SU-DHL-6 (cell line): ENCODE data around the gene CWH43.
"Not testable (repeated sequence)": the region's sequence is repeated elsewhere in the genome, so short reads cannot be mapped to it uniquely, and the experiment has no call there.

ENCODE experiments used
- H2AFZ ChIP-seq: fragments of 200-600 bp; sonication (generic); 2 replicates; pipeline ENCODE4 v1.6.1; 2014; ENCODE audit warnings: low read depth, mild to moderate bottlenecking, moderate library complexity, mixed read lengths, antibody characterized with exemption, low read length; ENCODE audit not compliant: severe bottlenecking
- H3F3A ChIP-seq: fragments of 200-600 bp; shearing (Covaris generic); 2 replicates; pipeline ENCODE4 v1.6.0; 2016; ENCODE audit warnings: antibody characterized with exemption, mild to moderate bottlenecking; ENCODE audit not compliant: insufficient read depth
- H3K27ac ChIP-seq: fragments of 200-600 bp; sonication (generic); 2 replicates; pipeline ENCODE4 v1.5.1; 2016; ENCODE audit warnings: low read depth, mild to moderate bottlenecking, low read length, moderate library complexity, mixed read lengths
- H3K27me3 ChIP-seq: fragments of 200-600 bp; sonication (generic), shearing (Covaris generic); 2 replicates; pipeline ENCODE4 v1.6.0; 2014; ENCODE audit warnings: mild to moderate bottlenecking, low read length
- H3K36me3 ChIP-seq: fragments of 200-600 bp; sonication (generic); 2 replicates; pipeline ENCODE4 v1.6.1; 2014; ENCODE audit warnings: mild to moderate bottlenecking, low read length, mixed read lengths
- H3K4me2 ChIP-seq: fragments of 300-600, 200-600 bp; shearing (Covaris generic), sonication (generic); 2 replicates; pipeline ENCODE4 v1.6.0; 2014; ENCODE audit warnings: low read length, low read depth, mild to moderate bottlenecking; ENCODE audit not compliant: poor library complexity, severe bottlenecking
- H3K4me3 ChIP-seq: fragments of 200-600 bp; sonication (generic); 2 replicates; pipeline ENCODE4 v1.5.1; 2014; ENCODE audit warnings: antibody characterized with exemption, low read length, mild to moderate bottlenecking, mixed read lengths; ENCODE audit not compliant: insufficient read depth, poor library complexity, severe bottlenecking
- H3K79me2 ChIP-seq: fragments of 200-600 bp; sonication (generic); 2 replicates; pipeline ENCODE4 v1.6.1; 2014; ENCODE audit warnings: mild to moderate bottlenecking, low read length, moderate library complexity; ENCODE audit not compliant: insufficient read depth
- H3K9ac ChIP-seq: fragments of 200-600 bp; sonication (generic); 2 replicates; pipeline ENCODE4 v1.7.0; 2014; ENCODE audit warnings: mild to moderate bottlenecking, low read length
- H3K9me2 ChIP-seq: fragments of 200-600 bp; sonication (generic); replicated peaks from 2 replicates; pipeline ENCODE4 v1.6.1; 2014; ENCODE audit warnings: low read length; ENCODE audit not compliant: insufficient read depth
- H3K9me3 ChIP-seq: fragments of 200-600 bp; sonication (generic); 2 replicates; pipeline ENCODE4 v1.6.1; 2014; ENCODE audit warnings: low read length, mixed read lengths; ENCODE audit not compliant: insufficient read depth
- H4K20me1 ChIP-seq: fragments of 200-600 bp; sonication (generic); 2 replicates; pipeline ENCODE4 v1.6.1; 2014; ENCODE audit warnings: low read depth, mild to moderate bottlenecking, antibody characterized with exemption, low read length, moderate library complexity, mixed read lengths
- CTCF ChIP-seq: fragments of 200-600 bp; sonication (generic); IDR thresholded peaks from one replicate; pipeline ENCODE4 v1.5.1; 2017; ENCODE audit warnings: antibody characterized with exemption, mild to moderate bottlenecking, low read length, moderate library complexity; ENCODE audit not compliant: insufficient read depth, poor library complexity, severe bottlenecking
- EZH2phosphoT487 ChIP-seq: fragments of 200-600 bp; sonication (generic), shearing (Covaris generic); conservative IDR thresholded peaks from 2 replicates; pipeline ENCODE4 v1.6.1; 2018; ENCODE audit warnings: mild to moderate bottlenecking, antibody characterized with exemption, low read length, moderate library complexity, mixed read lengths

Gene CWH43

GRCh38 chr4:48949086-48949485 is 37.0 kb upstream of the CWH43 start:
- Histone ChIP-seq H3K9ac (no peak overlapping the region), H3F3A (no peaks in the 10 kb centered on the region), H4K20me1 (no peaks in the 10 kb centered on the region), H3K27me3 (no peaks in the 10 kb centered on the region), H3K79me2 (no peaks in the 10 kb centered on the region), H2AFZ (no peak overlapping the region), H3K4me2 (no peak overlapping the region), H3K27ac (no peak overlapping the region), H3K9me2 (no peaks in the 10 kb centered on the region), H3K9me3 (no peaks in the 10 kb centered on the region), H3K4me3 (no peak overlapping the region), H3K36me3 (no peaks in the 10 kb centered on the region)
- TF ChIP-seq CTCF = no peak
- no peak for TF ChIP-seq EZH2phosphoT487

GRCh38 chr4:48949518-48950219 is 36.4 kb upstream of the CWH43 start:
- Histone ChIP-seq H3K4me3 (no peak overlapping the region), H3F3A (no peaks in the 10 kb centered on the region), H3K79me2 (no peaks in the 10 kb centered on the region), H3K27me3 (no peaks in the 10 kb centered on the region), H3K9me2 (no peaks in the 10 kb centered on the region), H3K27ac (no peak overlapping the region), H4K20me1 (no peaks in the 10 kb centered on the region), H3K9me3 (no peaks in the 10 kb centered on the region), H3K36me3 (no peaks in the 10 kb centered on the region), H3K4me2 (no peak overlapping the region), H3K9ac (no peak overlapping the region), H2AFZ (no peak overlapping the region)
- TF ChIP-seq EZH2phosphoT487 (no peak), CTCF (no peak)

GRCh38 chr4:48954314-48954713 is 31.8 kb upstream of the CWH43 start:
- Histone ChIP-seq H3K4me3 (no peak overlapping the region), H4K20me1 (no peaks in the 10 kb centered on the region), H3K9me2 (no peaks in the 10 kb centered on the region), H3F3A (no peaks in the 10 kb centered on the region), H3K27me3 (no peaks in the 10 kb centered on the region), H2AFZ (no peak overlapping the region), H3K27ac (no peak overlapping the region), H3K36me3 (no peaks in the 10 kb centered on the region), H3K9ac (no peak overlapping the region), H3K9me3 (no peaks in the 10 kb centered on the region), H3K4me2 (no peak overlapping the region), H3K79me2 (no peaks in the 10 kb centered on the region)
- TF ChIP-seq EZH2phosphoT487 = no peak
- no peak for TF ChIP-seq CTCF

GRCh38 chr4:48957366-48957765 is 28.7 kb upstream of the CWH43 start:
- H3K9ac ChIP-seq, H2AFZ ChIP-seq, H3F3A ChIP-seq, H3K27ac ChIP-seq, H4K20me1 ChIP-seq, H3K9me2 ChIP-seq, H3K36me3 ChIP-seq, H3K4me2 ChIP-seq, H3K27me3 ChIP-seq, H3K9me3 ChIP-seq, H3K79me2 ChIP-seq, H3K4me3 ChIP-seq: not testable (repeated sequence)
